IPS-NIHi11 (cell line): Measurements from ENCODE around the gene ZNF710.

Experiments used
- DNase-seq: peaks from one replicate; pipeline ENCODE4 v3.0.0; 2012; ENCODE audit warnings: mixed read lengths, low spot score

The ZNF710 gene

GRCh38 chr15:90039996-90040395, 38.9 kb downstream of the ZNF710 start:
- DNase-seq, result no peak

- DNase-seq, result no peak
Observed at GRCh38 chr15:90040618-90041017, 39.5 kb downstream of the ZNF710 start.

DNA sequence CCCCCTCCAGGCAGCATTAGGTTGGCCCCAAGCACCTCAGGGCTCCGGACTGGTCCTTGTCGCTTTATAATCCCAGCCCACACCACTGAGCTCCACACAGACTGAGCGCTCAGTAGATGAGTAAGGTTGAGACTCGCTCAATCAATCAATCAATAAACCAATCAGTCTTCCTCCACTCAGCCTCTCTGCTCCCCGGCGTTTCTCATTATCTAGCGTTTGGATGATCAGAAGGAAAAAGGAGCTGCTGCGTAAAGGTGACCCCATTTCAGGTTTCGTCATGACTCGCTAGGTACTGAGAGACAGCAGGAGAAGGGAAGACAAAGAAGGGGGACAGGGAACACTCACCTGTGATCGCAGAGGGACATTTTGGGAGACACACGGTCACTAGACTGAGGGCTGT, 41.2 kb downstream of the ZNF710 start:
- DNase-seq, result no peak

DNA sequence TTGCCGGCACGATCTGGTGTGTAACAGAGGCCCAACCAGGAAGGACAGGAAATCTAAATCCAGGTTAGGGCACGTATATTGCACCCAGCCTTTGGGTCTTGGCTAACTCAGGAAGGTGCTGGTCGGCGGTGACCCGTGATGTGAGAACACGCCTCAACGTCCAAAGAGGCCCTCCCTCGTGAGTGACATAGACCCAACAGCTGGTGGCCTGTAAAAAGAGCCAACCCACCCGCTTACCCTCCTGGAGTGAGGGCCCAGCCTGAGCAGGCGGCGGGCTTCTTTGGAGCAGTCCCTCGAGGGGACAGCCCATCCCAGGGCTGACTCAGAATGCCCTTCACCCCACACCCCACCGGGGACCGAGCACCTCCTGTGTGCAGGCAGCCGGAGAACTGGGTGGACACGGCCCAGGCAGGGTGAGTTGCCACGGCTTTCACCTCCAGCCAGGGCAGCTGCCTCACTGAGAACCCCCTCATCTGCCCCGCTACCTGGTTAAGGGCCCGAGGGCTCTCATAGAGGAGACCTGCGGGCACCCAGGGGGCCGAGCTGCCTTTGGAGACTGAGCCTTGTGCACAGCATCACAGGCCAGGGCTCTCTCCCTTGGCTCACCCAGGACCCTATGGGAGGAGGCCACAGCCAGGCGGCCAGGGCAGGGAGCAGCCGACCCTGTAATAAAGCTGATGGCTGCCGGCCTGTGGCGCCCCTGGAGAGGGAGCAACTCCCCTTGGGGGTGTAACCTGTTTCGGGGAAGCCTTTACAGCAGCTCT, 41.8 kb downstream of the ZNF710 start:
- DNase-seq, result no peak

- no peak for DNase-seq
Observed at GRCh38 chr15:90043530-90044010, 42.4 kb downstream of the ZNF710 start.

GRCh38 chr15:90044191-90044590, 43.1 kb downstream of the ZNF710 start:
- DNase-seq, result no peak

GRCh38 chr15:90044916-90045371, 43.8 kb downstream of the ZNF710 start:
- DNase-seq, result no peak

DNA sequence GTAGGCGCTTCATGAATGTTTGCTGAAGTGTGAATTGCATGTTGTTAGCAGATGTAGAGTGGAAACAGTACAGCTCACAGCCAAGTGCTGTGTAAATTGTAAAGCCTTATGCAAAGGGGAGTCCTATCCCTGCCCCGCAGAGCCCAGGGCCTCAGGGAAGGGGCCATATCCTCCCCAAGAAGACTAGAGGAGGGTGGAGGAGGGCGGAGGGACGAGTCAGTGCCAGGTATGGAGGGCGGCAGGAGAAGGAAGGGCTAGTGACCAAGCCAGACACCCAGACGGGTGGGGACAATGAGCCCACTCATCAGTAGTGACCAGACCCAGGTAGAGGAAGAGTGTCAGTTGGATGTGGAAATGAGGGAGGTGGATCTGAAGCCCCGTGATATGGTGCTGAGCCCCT, 45.2 kb downstream of the ZNF710 start:
- no peak for DNase-seq

DNA sequence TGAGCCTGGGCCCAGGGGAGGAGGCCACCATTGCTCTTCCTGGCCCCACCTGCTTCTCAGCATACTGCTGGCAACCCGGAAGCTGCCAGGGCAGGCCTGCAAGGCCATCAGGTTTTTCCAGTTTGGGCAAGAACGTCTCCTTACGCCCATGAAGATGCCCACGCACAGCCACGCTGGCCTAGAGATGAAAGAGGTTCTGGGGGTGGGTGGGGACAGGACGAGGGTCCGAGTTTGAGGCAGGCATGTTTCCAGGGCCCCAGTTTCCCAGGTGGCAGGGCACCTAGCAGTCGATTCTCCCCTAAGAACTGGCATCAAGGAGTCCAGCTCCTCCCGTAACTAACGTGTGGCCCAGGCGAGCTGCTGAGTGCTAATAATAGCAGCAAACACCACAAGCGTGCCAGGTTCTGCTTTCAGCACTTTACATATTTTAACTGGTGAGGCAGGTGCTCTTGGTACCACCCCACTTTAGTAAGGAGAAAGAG, 45.8 kb downstream of the ZNF710 start:
- peak; percentile 44 for DNase-seq

DNA sequence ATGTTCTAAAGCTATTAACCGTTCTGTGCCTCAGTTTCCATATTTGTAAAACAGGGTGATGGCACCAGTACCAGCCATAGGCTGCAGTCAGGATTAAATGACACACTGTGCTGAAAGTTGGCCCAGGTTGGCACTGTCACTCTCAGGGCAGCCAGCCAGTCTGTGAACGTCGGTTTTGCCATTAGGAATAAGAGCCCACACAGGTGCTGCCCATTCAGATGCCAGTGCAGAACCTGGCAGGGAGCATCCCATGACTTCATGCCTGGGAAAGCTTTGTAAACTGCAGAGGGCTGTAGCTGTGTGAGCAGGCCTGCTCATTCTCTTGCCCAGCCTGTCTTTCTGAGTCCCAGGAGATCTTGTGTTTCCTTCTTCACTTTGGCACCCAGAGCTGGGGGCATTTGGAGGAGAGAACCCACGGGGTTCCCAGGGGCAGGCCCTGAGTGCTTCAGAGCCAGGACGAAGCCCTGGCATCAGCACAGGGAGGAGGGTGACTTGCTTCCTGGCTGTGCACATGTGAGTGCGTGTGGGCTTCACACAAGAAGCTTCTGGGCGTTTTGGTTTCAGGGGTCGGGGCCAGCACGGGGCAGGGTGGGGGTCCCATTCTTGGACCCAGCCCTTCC, 46.9 kb downstream of the ZNF710 start:
- DNase-seq, result no peak

- DNase-seq, result no peak
Observed at GRCh38 chr15:90049030-90049429, 47.9 kb downstream of the ZNF710 start.

- no peak for DNase-seq
Observed at GRCh38 chr15:90049666-90050604, 48.8 kb downstream of the ZNF710 start.

- no peak for DNase-seq
Observed at GRCh38 chr15:90051874-90052273, 50.8 kb downstream of the ZNF710 start.

DNA sequence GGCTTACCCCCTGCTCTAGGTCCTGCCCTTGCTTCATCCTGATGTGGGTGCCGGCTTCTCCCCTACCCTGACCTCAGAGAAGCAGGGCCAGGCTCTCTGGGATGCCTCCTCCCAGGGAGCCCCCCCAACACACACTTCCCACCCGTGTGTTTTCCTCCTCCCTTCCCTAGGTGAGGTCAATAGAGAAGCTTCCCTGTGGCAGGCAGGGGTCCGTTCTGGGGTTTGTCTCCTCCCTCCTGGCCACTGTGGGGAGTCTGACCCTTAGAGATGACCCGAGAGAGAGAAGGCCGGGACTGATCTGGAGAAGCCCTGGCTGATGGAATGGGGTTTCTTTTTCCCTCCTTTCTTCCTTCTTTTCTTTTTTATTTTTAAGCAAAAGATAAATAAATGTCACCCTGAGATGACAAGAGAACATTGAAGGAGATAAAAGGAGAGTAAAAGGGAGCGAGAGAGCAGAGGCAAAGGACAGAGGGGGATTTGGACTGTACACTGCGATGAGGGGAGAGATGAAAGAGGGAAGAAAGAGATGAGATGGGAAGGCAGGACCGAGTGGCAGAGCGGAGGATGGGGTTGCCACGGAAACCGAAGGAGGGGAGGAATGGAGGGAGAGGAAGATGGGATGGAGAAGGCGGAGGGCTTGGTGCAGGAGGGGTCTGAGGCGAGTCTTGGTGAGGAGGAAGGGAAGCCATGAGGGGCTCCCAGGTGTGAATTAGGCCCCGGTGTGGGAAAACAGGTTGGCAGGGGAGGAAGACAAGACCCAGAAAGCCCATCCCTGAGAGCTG, 52.8 kb downstream of the ZNF710 start:
- no peak for DNase-seq

GRCh38 chr15:90054618-90055097, 53.5 kb downstream of the ZNF710 start:
- DNase-seq, result no peak

- DNase-seq, result no peak
Observed at GRCh38 chr15:90055182-90055581, 54.1 kb downstream of the ZNF710 start.

DNA sequence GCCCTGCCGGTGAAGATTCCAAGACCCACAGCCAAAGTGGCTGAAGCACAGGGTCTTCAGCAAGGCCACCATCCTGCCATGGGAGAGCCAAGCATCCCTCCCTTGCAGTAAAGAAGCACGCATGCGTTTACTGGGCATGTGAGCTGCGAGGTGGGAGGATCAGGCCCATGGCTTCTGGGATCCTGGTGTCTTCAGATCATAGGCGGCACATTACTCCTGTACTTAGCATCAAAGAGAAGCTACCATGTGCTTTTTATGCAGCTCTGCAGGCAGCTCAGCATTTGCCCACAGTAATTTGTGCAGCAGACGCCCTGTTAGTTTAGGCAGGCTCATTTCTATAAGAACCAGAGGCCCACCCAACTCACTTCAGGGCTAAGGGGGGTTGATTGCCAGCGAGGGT, 55.4 kb downstream of the ZNF710 start:
- no peak for DNase-seq

DNA sequence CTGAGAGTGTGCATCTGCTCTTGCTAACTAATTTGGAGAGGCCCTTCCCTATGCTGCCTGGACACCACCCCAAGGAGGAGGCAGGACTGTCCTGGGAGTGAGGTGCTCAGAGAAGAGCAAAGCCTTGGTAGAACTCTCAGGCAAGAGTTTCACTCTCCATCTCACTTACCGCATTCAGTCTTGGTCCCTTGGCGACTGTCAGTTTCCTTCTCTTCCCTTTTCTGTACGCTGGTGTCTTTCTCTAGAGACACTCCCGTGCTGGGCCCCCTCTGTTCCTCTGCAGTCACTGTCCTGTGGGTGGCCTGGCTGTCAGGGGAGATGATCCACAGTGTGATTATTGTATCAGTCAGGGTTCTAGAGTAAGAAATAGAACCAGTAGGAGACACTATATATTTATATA, 57.2 kb downstream of the ZNF710 start:
- no peak for DNase-seq

DNA sequence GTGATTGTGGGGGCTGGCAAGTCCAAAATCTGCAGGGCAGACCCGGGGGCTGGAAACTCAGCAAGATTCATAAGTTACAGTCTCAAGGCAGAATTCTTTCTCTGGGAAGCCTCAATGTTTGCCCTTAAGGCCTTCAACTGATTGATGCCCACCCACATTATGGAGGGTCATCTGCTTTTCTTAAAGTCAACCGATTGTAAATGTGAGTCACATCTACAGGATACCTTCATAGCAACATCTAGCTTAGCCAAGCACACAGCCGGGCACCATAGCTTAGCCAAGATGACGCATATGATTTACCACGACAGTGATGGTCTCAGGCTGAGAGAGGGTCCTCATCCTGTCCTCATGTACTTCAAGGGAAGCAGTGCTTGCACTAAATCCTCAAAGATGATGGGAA, 57.7 kb downstream of the ZNF710 start:
- no peak for DNase-seq

DNA sequence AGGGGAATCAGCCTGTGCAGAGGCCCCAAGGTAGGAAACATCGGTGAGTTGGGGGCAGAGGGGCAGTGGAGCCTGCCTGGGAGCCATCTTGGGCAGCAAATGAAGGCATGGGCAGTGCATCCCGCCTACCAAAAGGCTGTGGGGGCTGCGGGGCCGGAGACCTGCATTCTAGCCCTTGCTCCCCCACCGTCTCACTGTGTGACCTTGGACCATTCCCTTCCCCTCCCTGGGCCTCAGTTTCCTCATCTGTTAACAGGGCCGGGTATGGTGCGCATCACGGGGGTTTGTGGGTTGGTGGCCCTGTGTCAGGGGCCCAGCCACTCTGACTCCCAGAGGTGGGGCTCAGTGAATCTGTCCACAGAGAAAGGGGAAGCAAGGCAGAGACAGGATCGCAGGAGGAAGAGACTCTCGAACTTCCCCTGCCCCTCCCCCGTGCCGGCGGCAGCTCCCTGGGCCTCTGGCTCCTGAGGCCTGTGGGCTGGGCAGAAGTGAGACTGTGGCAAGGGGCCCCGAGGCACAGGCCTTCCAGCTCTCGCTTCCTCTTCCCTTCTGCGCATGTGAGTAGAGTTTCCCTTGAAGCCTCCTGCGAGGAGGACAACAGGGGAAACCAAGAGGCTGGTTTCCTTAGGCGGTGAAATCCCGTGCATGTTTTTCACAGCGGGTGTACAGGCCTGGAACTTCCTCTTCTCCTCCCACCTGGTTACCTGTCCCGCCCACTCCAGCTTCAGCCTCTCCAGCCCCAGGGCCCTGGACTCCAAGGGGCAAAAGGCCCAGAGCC, 58.3 kb downstream of the ZNF710 start:
- peak; percentile 63 for DNase-seq

- DNase-seq, result no peak
Observed at GRCh38 chr15:90060797-90061196, 59.7 kb downstream of the ZNF710 start.
